Keratinocyte (primary cell): ENCODE data around the gene RAB3IP. TPM values are rescaled to one million over a fixed set of nuclear protein-coding genes. Genes with fewer than 3 reads are reported as not detected.

Experiments
- DNase-seq: peaks from one replicate; pipeline ENCODE4 v3.0.0-alpha.2; 2011; ENCODE audit warnings: low read depth, missing footprints, low spot score
- FAIRE-seq: peaks from 2 replicates; lab custom pipeline; 2011; peaks lifted over from hg19 to GRCh38; lab: Jason Lieb, UNC
- H2AFZ ChIP-seq: 2 replicates; pipeline ENCODE4 v1.6.0; 2012; ENCODE audit warnings: low read length, control low read depth, inconsistent platforms; ENCODE audit not compliant: control insufficient read depth
- H3K27ac ChIP-seq: 2 replicates; pipeline ENCODE4 v1.5.1; 2011; ENCODE audit warnings: low read length; ENCODE audit not compliant: control insufficient read depth, insufficient read depth
- H3K27me3 ChIP-seq: 3 replicates; pipeline ENCODE4 v1.6.0; 2011; ENCODE audit warnings: low read length; ENCODE audit not compliant: control insufficient read depth, insufficient read depth; ENCODE audit errors: extremely low read depth
- H3K36me3 ChIP-seq, 2 experiments: 2 replicates in 1 of 2; 3 replicates in 1 of 2; pipeline ENCODE4 v1.5.1; 2011; ENCODE audit warnings: low read length in 2 of 2, mild to moderate bottlenecking in 1 of 2; ENCODE audit not compliant: control insufficient read depth in 2 of 2, insufficient read depth in 2 of 2; ENCODE audit errors: extremely low read depth in 1 of 2
- H3K4me1 ChIP-seq: 3 replicates; pipeline ENCODE4 v1.5.1; 2011; ENCODE audit warnings: low read length; ENCODE audit not compliant: control insufficient read depth, insufficient read depth; ENCODE audit errors: extremely low read depth
- H3K4me2 ChIP-seq: 3 replicates; pipeline ENCODE4 v1.6.0; 2011; ENCODE audit warnings: low read depth, low read length; ENCODE audit not compliant: control insufficient read depth, insufficient read depth; ENCODE audit errors: extremely low read depth
- H3K4me3 ChIP-seq, 3 experiments: fragments of 200-600 bp in 1 of 3; sonication (generic) in 1 of 3; 2 replicates in 2 of 3; 3 replicates in 1 of 3; pipeline ENCODE4 v1.5.1; 2011 to 2016; ENCODE audit warnings: low read length in 3 of 3, mild to moderate bottlenecking in 3 of 3, control low read depth in 2 of 3, inconsistent platforms in 1 of 3, low read depth in 1 of 3, mixed read lengths in 1 of 3, mixed run types in 1 of 3, moderate library complexity in 1 of 3; ENCODE audit not compliant: control insufficient read depth in 2 of 3, insufficient read depth in 2 of 3; ENCODE audit errors: extremely low read depth in 1 of 3
- H3K79me2 ChIP-seq: 2 replicates; pipeline ENCODE4 v1.6.0; 2012; ENCODE audit warnings: low read length; ENCODE audit not compliant: control insufficient read depth, insufficient read depth
- H3K9ac ChIP-seq: 3 replicates; pipeline ENCODE4 v1.6.0; 2011; ENCODE audit warnings: low read length; ENCODE audit not compliant: control insufficient read depth, insufficient read depth; ENCODE audit errors: extremely low read depth
- H3K9me1 ChIP-seq: 3 replicates; pipeline ENCODE4 v1.6.0; 2011; ENCODE audit warnings: low read length; ENCODE audit not compliant: control insufficient read depth, insufficient read depth; ENCODE audit errors: extremely low read depth
- H3K9me3 ChIP-seq: 2 replicates; pipeline ENCODE4 v1.5.1; 2012; ENCODE audit warnings: low read depth, low read length; ENCODE audit not compliant: control insufficient read depth
- H4K20me1 ChIP-seq: 3 replicates; pipeline ENCODE4 v1.6.0; 2011; ENCODE audit warnings: low read length; ENCODE audit not compliant: control insufficient read depth, insufficient read depth; ENCODE audit errors: extremely low read depth
- EZH2 ChIP-seq: IDR thresholded peaks from one replicate; pipeline ENCODE4 v1.6.1; 2012; ENCODE audit warnings: inconsistent platforms, mild to moderate bottlenecking, low read length, moderate library complexity
- dilution Hi-C: fragments of 300-500 bp; cut with MboI; formaldehyde crosslinking; loops from one replicate; pipeline ENCODE4 v1.7.0; 2020; ENCODE audit warnings: low sequenced_read_pairs; ENCODE audit not compliant: extremely low pct_ligation_motif_present
- polyA plus RNA-seq, 5 experiments: library from polyadenylated mRNA; depleted of rRNA in 3 of 5; stranded (reverse) in 3 of 5; stranded (forward) in 1 of 5; unstranded in 1 of 5; fragments of >200 nt; gene quantifications; 1 replicate in 1 of 5; 2 replicates in 3 of 5; 3 replicates in 1 of 5; pipeline versions ENCODE4 v1.2.1 to v1.2.3, GENCODE V29; 2011 to 2012; ENCODE audit warnings: missing spikeins in 2 of 5, low read depth in 1 of 5, low replicate concordance in 1 of 5
- TF ChIP-seq, protein P1 (sequence below), 3 experiments: IDR thresholded peaks in 1 of 3; conservative IDR thresholded peaks in 1 of 3; optimal IDR thresholded peaks in 1 of 3; 2 replicates in 2 of 3; 3 replicates in 1 of 3; pipeline versions ENCODE3 to v1.5.1; 2011; ENCODE audit warnings: low read length in 3 of 3, mild to moderate bottlenecking in 3 of 3, moderate library complexity in 2 of 3, control low read depth in 1 of 3, inconsistent platforms in 1 of 3; ENCODE audit not compliant: insufficient read depth in 2 of 3; ENCODE audit errors: extremely low read depth in 1 of 3

Gene RAB3IP
- polyA plus RNA-seq, 1 donor (not counting 4 experiments of a cell fraction or from before 2014, with no cell fraction given): 30.6 TPM

GRCh38 chr12:69732088-69732487, 6.6 kb upstream of the RAB3IP start:
- Histone ChIP-seq H3K9me1 (no peaks in the 10 kb centered on the region), H3K27me3 (no peaks in the 10 kb centered on the region), H3K9ac (no peak overlapping the region), H2AFZ (no peak overlapping the region), H3K4me3 (no peak overlapping the region), H3K79me2 (no peaks in the 10 kb centered on the region), H3K9me3 (no peaks in the 10 kb centered on the region), H3K27ac (no peak overlapping the region), H3K4me2 (no peak overlapping the region), H4K20me1 (no peaks in the 10 kb centered on the region), H3K4me1 (peaks cover 8% of the 10 kb centered on the region), H3K36me3 (no peaks in the 10 kb centered on the region)
- FAIRE-seq: peak; percentile 77
- dilution Hi-C loops: no loop called here
- DNase-seq: no peak
- TF ChIP-seq, protein P1, sequence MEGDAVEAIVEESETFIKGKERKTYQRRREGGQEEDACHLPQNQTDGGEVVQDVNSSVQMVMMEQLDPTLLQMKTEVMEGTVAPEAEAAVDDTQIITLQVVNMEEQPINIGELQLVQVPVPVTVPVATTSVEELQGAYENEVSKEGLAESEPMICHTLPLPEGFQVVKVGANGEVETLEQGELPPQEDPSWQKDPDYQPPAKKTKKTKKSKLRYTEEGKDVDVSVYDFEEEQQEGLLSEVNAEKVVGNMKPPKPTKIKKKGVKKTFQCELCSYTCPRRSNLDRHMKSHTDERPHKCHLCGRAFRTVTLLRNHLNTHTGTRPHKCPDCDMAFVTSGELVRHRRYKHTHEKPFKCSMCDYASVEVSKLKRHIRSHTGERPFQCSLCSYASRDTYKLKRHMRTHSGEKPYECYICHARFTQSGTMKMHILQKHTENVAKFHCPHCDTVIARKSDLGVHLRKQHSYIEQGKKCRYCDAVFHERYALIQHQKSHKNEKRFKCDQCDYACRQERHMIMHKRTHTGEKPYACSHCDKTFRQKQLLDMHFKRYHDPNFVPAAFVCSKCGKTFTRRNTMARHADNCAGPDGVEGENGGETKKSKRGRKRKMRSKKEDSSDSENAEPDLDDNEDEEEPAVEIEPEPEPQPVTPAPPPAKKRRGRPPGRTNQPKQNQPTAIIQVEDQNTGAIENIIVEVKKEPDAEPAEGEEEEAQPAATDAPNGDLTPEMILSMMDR (optimal IDR thresholded peaks at IDR 0.05 in 1 of 3, IDR thresholded peaks at IDR 0.05 in 1 of 3, conservative IDR thresholded peaks at IDR 0.05 in 1 of 3; ENCODE audit: extremely low read depth in 1 of 3, insufficient read depth in 2 of 3, low read length in 3 of 3): no peak
- no peak for TF ChIP-seq EZH2

DNA sequence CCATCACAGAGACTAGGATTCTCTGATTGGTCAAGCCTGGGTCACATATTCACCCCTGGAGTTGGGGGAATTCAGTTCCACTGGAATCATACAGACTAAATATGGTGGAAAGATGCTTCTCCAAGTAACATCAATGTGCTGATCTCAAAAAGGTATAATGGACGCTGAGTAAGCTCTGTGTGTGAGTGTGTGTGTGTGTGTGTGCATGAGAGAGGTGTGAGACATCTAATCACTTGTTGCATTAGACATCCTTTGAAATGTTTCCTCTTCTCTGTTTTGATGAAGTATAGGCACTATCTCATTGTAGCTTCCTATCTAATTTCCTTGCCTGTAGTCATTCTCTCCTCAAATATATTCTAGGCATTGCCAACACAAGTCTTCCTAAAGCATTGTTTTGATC, 5.0 kb upstream of the RAB3IP start:
- Histone ChIP-seq H3K9me1 (no peaks in the 10 kb centered on the region), H3K9me3 (no peaks in the 10 kb centered on the region), H3K27me3 (no peaks in the 10 kb centered on the region), H3K9ac (no peak overlapping the region), H3K27ac (no peak overlapping the region), H3K79me2 (no peaks in the 10 kb centered on the region), H3K4me3 (no peak overlapping the region), H2AFZ (no peak overlapping the region), H3K4me2 (no peak overlapping the region), H3K36me3 (no peaks in the 10 kb centered on the region), H4K20me1 (no peaks in the 10 kb centered on the region), H3K4me1 (peaks cover 12% of the 10 kb centered on the region)
- FAIRE-seq (no peak), DNase-seq (no peak)
- dilution Hi-C loops: no loop called here
- TF ChIP-seq, protein P1 (optimal IDR thresholded peaks at IDR 0.05 in 1 of 3, IDR thresholded peaks at IDR 0.05 in 1 of 3, conservative IDR thresholded peaks at IDR 0.05 in 1 of 3; ENCODE audit: extremely low read depth in 1 of 3, insufficient read depth in 2 of 3, low read length in 3 of 3): no peak
- no peak for TF ChIP-seq EZH2
